GM10847 (cell line): ENCODE results near the gene ZCCHC24.

Experiments
- POLR2A ChIP-seq: IDR thresholded peaks from 2 replicates; pipeline ENCODE4 v1.6.1; 2011; ENCODE audit not compliant: insufficient read length; ENCODE audit errors: extremely low read depth

Gene ZCCHC24

GRCh38 chr10:79430936-79431335 is 14.5 kb downstream of the ZCCHC24 start:
- no peak for TF ChIP-seq POLR2A

- no peak for TF ChIP-seq POLR2A
These were observed 15.0 kb downstream of the ZCCHC24 start for GRCh38 chr10:79430325-79430905.

GRCh38 chr10:79429751-79430150 is 15.7 kb downstream of the ZCCHC24 start:
- TF ChIP-seq POLR2A: no peak

- TF ChIP-seq POLR2A: no peak
These were observed 17.5 kb downstream of the ZCCHC24 start for GRCh38 chr10:79427965-79428364.

- no peak for TF ChIP-seq POLR2A
These were observed 20.3 kb downstream of the ZCCHC24 start for GRCh38 chr10:79425074-79425532.

- no peak for TF ChIP-seq POLR2A
These were observed 21.0 kb downstream of the ZCCHC24 start for GRCh38 chr10:79424221-79425073.

- no peak for TF ChIP-seq POLR2A
These were observed 23.1 kb downstream of the ZCCHC24 start for GRCh38 chr10:79422178-79422892.

- TF ChIP-seq POLR2A: no peak
These were observed 24.3 kb downstream of the ZCCHC24 start for GRCh38 chr10:79420974-79421688.

- TF ChIP-seq POLR2A: no peak
These were observed 26.4 kb downstream of the ZCCHC24 start for GRCh38 chr10:79418886-79419595.

- no peak for TF ChIP-seq POLR2A
These were observed 27.1 kb downstream of the ZCCHC24 start for GRCh38 chr10:79418274-79418673.

- TF ChIP-seq POLR2A: no peak
These were observed 27.7 kb downstream of the ZCCHC24 start for GRCh38 chr10:79417731-79418130.

- no peak for TF ChIP-seq POLR2A
These were observed 28.2 kb downstream of the ZCCHC24 start for GRCh38 chr10:79417266-79417665.

- no peak for TF ChIP-seq POLR2A
These were observed 28.7 kb downstream of the ZCCHC24 start for GRCh38 chr10:79416578-79417255.
